OCI-LY7 (cell line): ENCODE results near the gene MRPL19.

Experiments
- CTCF ChIP-seq: fragments of 200-600 bp; sonication (generic); conservative IDR thresholded peaks from 2 replicates; pipeline ENCODE4 v1.5.1; 2014; ENCODE audit warnings: mild to moderate bottlenecking, antibody characterized with exemption, low read length, moderate library complexity, mixed read lengths
- EZH2phosphoT487 ChIP-seq: fragments of 200-600 bp; sonication (generic); IDR thresholded peaks from 2 replicates; pipeline ENCODE4 v1.6.1; 2018; ENCODE audit warnings: low read depth, borderline replicate concordance, mild to moderate bottlenecking, mixed run types, antibody characterized with exemption, low read length, moderate library complexity, mixed read lengths

DNA sequence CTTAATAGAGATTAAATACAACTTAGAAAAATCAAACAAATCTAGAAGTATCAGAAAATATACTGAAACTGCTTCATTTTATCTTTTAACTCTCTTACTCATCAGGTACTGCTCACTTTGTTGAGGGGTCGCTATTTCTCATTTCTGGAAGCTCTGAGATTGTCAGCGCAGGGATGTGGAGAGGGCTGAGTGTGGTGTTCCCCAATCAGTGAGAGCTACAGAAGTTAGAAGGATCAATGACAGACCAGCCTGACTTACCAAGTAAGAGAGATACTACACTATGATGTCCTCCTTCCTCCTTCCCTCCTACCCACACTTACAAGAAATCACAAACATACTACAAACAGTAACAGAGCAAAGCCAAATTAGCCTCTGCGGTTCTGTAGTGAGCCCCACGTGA, 56.0 kb downstream of the MRPL19 start:
- TF ChIP-seq CTCF (no peak), EZH2phosphoT487 (no peak)
